Measurements from ENCODE around the gene TRAPPC6A. TPM values are rescaled to one million over a fixed set of nuclear protein-coding genes. Genes with fewer than 3 reads are reported as not detected.

The TRAPPC6A gene
- total and polyA plus RNA-seq, 2 of the 13 experiments (the other 11 are each of a cell fraction or from before 2014, with no cell fraction given): 6.5 to 21.0 TPM

DNA sequence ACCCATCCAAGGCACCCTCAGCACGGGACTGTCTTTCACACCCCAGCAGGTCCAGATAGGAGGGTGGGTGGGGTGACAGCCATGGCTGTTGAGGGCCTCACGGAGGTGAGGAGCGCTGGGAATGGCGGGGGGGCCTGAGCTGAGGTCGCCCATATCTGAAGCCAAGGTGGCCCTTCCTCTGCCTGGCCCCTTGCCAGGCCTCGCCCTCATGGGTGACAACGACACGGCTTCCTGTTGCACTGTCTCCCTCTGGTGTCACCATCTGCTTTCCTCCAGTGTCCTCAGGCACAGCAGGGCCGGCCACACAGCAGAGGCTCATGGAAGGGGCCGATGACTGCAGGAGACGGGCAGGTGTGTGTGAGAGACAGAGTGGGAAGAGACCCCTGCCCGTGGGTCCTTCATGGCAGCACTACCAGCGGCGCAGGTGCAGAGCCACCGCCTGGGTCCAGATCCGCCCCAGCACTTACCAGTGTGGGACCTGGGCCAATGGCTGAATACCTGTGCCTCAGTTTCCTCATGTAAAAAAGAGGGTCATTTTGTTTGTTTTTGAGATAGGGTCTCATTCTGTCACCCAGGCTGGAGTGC lies 9.2 kb downstream of the TRAPPC6A start (continued):
- TF ChIP-seq, protein P1, sequence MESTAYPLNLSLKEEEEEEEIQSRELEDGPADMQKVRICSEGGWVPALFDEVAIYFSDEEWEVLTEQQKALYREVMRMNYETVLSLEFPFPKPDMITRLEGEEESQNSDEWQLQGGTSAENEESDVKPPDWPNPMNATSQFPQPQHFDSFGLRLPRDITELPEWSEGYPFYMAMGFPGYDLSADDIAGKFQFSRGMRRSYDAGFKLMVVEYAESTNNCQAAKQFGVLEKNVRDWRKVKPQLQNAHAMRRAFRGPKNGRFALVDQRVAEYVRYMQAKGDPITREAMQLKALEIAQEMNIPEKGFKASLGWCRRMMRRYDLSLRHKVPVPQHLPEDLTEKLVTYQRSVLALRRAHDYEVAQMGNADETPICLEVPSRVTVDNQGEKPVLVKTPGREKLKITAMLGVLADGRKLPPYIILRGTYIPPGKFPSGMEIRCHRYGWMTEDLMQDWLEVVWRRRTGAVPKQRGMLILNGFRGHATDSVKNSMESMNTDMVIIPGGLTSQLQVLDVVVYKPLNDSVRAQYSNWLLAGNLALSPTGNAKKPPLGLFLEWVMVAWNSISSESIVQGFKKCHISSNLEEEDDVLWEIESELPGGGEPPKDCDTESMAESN (CRISPR knock-in tag; conservative IDR thresholded peaks at IDR 0.05): no peak
- TF ChIP-seq CHD4 (IDR thresholded peaks at IDR 0.05; ENCODE audit: borderline replicate concordance, low read length) (no peak), ZNF350 (CRISPR knock-in tag; IDR thresholded peaks at IDR 0.05; ENCODE audit: borderline replicate concordance, low read depth) (peak; percentile 45; the same call in 1 of the 2 replicates), FOSL2 (CRISPR knock-in tag; IDR thresholded peaks at IDR 0.05) (no peak), ZNF296 (CRISPR knock-in tag; conservative IDR thresholded peaks at IDR 0.05) (no peak), GATA4 (IDR thresholded peaks at IDR 0.05; ENCODE audit: borderline replicate concordance, low read depth) (no peak), EHMT2 (IDR thresholded peaks at IDR 0.05; ENCODE audit: borderline replicate concordance, low read depth, low read length) (no peak), TEAD3 (CRISPR knock-in tag; optimal IDR thresholded peaks at IDR 0.05; ENCODE audit: borderline replicate concordance) (peak; percentile 37), ZNF772 (CRISPR knock-in tag; IDR thresholded peaks at IDR 0.05) (0 out of 2 replicates have a peak, but pooled peaks have one; percentile 32), ZNF792 (CRISPR knock-in tag; IDR thresholded peaks at IDR 0.05) (peak; percentile 41; the same call in 1 of the 2 replicates), ZNF83 (CRISPR knock-in tag; IDR thresholded peaks at IDR 0.05; ENCODE audit: borderline replicate concordance) (0 out of 2 replicates have a peak, but pooled peaks have one; percentile 48), SIX4 (CRISPR knock-in tag; IDR thresholded peaks at IDR 0.05) (no peak), RAD21 (CRISPR knock-in tag; IDR thresholded peaks at IDR 0.05) (no peak), MIXL1 (CRISPR knock-in tag; IDR thresholded peaks at IDR 0.05) (no peak), MEF2D (CRISPR knock-in tag; IDR thresholded peaks at IDR 0.05) (no peak), MAFK (conservative IDR thresholded peaks at IDR 0.05 in 1 of 2, IDR thresholded peaks at IDR 0.05 in 1 of 2; ENCODE audit: low read length in 2 of 2) (no peak), ARID2 (CRISPR knock-in tag; IDR thresholded peaks at IDR 0.05; ENCODE audit: borderline replicate concordance) (no peak), SATB2 (CRISPR knock-in tag; IDR thresholded peaks at IDR 0.05) (no peak), BCL6 (CRISPR knock-in tag; IDR thresholded peaks at IDR 0.05) (no peak), GTF2F1 (IDR thresholded peaks at IDR 0.05; ENCODE audit: low read length) (no peak), ZNF335 (CRISPR knock-in tag; IDR thresholded peaks at IDR 0.05) (no peak)
- TF ChIP-seq, protein P2, sequence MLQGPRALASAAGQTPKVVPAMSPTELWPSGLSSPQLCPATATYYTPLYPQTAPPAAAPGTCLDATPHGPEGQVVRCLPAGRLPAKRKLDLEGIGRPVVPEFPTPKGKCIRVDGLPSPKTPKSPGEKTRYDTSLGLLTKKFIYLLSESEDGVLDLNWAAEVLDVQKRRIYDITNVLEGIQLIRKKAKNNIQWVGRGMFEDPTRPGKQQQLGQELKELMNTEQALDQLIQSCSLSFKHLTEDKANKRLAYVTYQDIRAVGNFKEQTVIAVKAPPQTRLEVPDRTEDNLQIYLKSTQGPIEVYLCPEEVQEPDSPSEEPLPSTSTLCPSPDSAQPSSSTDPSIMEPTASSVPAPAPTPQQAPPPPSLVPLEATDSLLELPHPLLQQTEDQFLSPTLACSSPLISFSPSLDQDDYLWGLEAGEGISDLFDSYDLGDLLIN (CRISPR knock-in tag; IDR thresholded peaks at IDR 0.05; ENCODE audit: borderline replicate concordance): no peak
- TF ChIP-seq, protein P3, sequence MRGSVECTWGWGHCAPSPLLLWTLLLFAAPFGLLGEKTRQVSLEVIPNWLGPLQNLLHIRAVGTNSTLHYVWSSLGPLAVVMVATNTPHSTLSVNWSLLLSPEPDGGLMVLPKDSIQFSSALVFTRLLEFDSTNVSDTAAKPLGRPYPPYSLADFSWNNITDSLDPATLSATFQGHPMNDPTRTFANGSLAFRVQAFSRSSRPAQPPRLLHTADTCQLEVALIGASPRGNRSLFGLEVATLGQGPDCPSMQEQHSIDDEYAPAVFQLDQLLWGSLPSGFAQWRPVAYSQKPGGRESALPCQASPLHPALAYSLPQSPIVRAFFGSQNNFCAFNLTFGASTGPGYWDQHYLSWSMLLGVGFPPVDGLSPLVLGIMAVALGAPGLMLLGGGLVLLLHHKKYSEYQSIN (CRISPR knock-in tag; IDR thresholded peaks at IDR 0.05; ENCODE audit: borderline replicate concordance): no peak
- TF ChIP-seq, protein P4, sequence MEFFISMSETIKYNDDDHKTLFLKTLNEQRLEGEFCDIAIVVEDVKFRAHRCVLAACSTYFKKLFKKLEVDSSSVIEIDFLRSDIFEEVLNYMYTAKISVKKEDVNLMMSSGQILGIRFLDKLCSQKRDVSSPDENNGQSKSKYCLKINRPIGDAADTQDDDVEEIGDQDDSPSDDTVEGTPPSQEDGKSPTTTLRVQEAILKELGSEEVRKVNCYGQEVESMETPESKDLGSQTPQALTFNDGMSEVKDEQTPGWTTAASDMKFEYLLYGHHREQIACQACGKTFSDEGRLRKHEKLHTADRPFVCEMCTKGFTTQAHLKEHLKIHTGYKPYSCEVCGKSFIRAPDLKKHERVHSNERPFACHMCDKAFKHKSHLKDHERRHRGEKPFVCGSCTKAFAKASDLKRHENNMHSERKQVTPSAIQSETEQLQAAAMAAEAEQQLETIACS (CRISPR knock-in tag; IDR thresholded peaks at IDR 0.05): no peak
- TF ChIP-seq, protein P5, sequence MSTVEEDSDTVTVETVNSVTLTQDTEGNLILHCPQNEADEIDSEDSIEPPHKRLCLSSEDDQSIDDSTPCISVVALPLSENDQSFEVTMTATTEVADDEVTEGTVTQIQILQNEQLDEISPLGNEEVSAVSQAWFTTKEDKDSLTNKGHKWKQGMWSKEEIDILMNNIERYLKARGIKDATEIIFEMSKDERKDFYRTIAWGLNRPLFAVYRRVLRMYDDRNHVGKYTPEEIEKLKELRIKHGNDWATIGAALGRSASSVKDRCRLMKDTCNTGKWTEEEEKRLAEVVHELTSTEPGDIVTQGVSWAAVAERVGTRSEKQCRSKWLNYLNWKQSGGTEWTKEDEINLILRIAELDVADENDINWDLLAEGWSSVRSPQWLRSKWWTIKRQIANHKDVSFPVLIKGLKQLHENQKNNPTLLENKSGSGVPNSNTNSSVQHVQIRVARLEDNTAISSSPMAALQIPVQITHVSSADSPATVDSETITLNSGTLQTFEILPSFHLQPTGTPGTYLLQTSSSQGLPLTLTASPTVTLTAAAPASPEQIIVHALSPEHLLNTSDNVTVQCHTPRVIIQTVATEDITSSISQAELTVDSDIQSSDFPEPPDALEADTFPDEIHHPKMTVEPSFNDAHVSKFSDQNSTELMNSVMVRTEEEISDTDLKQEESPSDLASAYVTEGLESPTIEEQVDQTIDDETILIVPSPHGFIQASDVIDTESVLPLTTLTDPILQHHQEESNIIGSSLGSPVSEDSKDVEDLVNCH (CRISPR knock-in tag; IDR thresholded peaks at IDR 0.05): no peak

All from HepG2 (cell line).